ENCODE results near the gene C5AR2.
A peak's percentile ranks its signal among the peaks of the same experiment; 100 is the strongest.
"Not testable (repeated sequence)": the region's sequence is repeated elsewhere in the genome, so short reads cannot be mapped to it uniquely, and the experiment has no call there.

C5AR2 gene

GRCh38 chr19:47363758-47364531 is 32.0 kb downstream of the C5AR2 start:
- DNase-seq = peak; percentile 19

- not testable (repeated sequence) for DNase-seq
These were observed 33.5 kb downstream of the C5AR2 start for GRCh38 chr19:47365455-47365854.

- peak; percentile 81 for DNase-seq
These were observed 38.2 kb downstream of the C5AR2 start for GRCh38 chr19:47370045-47370611.

DNA sequence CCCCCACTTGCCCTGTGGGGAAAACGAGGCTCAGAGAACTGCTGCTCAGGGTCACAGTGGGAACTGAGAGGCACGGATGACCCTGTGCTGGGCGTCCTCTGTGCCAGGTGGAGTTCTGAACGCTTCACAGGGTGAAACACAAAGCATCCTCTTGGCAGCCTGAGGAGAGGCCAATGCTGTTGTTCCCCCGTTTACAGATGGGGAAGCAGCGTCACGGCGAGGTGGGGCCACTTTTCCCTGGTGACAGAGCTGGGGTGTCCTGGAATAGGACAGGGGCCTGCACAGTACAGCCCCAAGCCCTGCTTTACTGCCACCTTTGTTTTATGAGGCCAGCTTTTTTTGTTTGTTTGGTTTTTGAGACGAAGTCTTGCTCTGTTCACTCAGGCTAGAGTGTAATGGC is 39.3 kb downstream of the C5AR2 start:
- DNase-seq = no peak

DNA sequence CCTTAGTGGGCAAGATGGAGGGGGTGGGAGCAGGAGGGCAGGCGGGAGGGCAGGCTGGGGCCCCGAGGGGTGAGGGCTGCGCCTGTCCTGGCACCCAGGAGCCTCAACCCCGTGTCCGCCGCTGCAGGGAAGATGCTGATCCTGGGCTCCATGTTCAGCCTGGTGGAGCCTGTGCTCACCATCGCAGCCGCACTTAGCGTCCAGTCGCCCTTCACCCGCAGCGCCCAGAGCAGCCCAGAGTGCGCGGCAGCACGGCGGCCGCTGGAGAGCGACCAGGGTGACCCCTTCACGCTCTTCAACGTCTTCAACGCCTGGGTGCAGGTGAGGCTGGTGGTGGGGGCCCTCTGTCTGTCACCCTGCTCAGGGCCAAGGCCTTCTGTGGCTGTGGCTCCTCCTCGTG is 40.6 kb downstream of the C5AR2 start:
- no peak for DNase-seq

- no peak for DNase-seq
These were observed 41.6 kb downstream of the C5AR2 start for GRCh38 chr19:47373246-47374240.

DNA sequence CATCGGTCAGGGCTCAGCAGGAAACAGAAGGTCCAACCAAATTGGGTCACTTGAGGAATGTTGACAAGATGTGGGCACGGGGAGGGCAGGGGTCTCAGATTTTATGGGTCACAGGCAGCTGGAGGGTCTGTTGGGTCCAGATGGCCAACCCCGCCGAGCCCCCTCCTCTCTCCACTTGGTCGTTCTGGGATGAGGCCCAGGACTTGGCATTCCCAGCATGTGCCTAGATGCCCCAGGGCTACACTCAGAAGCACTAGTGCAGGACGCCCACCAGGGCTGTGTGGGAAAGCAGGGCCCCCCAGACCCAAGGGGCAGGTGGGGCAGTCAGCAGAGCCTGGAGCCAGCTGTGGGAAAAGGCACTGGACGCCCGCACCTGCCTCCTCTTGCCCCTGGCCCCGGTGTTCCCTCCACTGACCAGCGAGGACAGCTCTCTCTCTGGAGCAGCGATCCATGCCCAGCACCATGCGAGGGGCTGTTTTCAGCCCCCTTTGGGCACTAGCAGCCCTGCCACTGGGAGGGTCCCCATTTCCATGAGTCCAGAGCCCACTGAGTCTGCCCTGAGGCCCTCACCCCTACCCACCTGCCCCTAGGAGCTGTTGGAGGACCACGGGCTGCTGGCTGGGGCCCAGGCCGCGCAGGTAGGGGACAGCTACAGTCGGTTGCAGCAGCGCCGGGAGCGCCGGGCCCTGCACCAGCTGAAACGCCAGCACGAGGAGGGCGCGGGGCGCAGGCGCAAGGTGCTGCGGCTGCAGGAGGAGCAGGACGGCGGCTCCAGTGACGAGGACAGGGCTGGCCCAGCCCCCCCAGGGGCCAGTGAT is 43.1 kb downstream of the C5AR2 start:
- no peak for DNase-seq

DNA sequence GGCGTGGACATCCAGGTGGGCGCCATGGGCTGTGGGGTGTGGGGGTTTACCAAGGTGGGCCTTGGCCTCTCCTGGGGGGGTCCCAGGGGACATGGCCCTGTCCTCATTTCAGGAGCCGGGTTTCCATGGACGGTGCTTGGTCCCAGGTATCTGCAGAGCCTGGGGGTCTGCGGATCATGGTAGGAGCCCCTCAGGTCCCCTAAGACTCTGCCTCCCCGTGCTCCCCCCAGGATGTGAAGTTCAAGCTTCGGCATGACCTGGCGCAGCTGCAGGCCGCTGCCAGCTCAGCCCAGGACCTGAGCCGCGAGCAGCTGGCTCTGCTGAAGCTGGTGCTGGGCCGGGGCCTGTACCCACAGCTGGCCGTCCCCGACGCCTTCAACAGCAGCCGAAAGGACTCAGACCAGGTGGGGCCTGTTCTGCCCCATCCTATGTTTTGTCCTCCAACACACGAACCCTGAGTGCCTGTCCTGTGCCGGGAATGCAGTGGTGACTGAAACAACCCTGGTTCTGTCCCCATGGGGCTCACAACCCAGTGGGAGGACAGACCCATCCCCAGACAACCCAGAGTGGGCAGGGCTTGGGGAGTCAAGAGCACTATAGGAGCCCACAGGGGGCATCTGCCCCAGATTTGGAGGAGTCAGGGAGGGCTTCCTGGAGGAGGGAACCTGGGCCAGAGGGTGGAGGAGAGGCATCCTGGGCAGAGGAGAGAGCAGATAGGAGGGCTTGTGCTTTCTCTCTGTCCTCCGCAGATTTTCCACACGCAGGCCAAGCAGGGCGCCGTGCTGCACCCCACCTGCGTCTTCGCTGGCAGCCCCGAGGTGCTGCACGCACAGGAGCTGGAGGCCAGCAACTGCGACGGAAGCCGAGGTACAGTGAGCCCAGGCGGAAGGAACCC is 44.0 kb downstream of the C5AR2 start:
- no peak for DNase-seq

DNA sequence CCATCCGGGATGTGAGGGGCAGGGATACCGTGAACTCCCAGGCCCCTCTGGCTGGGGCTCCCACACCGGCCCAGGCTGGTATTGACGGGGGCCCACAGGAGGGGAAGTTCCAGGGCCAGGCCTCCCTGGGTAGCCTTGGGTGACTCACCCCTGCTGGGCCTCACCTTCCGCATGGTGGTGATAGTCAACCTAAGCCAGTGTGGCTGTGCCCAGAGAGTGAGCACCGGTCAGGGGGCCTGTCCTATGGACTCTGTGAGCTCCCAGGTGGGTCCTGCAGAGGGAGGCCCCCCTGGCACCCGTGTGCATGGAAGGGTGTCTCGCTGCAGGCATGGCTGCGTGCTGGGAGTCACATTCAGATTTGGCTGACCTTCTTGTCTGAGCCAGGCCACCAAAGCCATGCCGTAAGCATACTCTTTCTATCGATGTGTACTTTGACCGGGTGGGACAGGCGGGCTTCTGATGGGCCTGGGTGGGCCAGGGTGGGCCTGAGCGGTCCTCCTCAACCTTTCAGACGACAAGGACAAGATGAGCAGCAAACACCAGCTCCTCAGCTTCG is 44.7 kb downstream of the C5AR2 start:
- no peak for DNase-seq

- no peak for DNase-seq
These were observed 45.3 kb downstream of the C5AR2 start for GRCh38 chr19:47377208-47377701.

GRCh38 chr19:47377801-47378200 is 45.8 kb downstream of the C5AR2 start:
- no peak for DNase-seq

- no peak for DNase-seq
These were observed 46.3 kb downstream of the C5AR2 start for GRCh38 chr19:47378246-47378645.

DNA sequence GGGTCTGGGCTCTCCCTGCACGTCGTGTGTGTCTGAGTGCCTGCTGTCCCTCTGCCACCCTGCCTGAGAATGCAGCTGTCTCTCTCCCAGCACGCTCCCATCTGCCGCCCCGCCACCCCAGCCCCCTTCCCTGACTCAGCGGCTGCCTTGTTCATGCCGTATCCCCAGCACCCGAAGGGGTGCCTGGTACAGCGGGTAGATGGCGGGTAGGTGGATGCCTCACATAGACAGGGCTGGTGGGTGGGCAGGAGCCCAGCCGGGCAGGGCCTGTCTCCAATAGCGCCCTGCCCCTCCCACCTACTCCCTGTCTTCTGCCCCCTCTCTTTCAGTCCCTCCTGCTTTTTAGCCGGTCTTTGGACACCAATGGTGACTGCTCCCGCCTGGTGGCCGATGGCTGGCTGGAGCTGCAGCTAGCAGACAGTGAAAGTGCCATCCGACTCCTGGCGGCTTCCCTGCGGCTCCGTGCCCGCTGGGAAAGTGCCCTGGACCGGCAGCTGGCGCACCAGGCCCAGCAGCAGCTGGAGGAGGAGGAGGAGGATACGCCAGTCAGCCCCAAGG is 47.5 kb downstream of the C5AR2 start:
- DNase-seq = no peak

- no peak for DNase-seq
These were observed 48.6 kb downstream of the C5AR2 start for GRCh38 chr19:47380559-47380958.

GRCh38 chr19:47381121-47381520 is 49.1 kb downstream of the C5AR2 start:
- no peak for DNase-seq

GRCh38 chr19:47381653-47382279 is 49.8 kb downstream of the C5AR2 start:
- DNase-seq = no peak

DNA sequence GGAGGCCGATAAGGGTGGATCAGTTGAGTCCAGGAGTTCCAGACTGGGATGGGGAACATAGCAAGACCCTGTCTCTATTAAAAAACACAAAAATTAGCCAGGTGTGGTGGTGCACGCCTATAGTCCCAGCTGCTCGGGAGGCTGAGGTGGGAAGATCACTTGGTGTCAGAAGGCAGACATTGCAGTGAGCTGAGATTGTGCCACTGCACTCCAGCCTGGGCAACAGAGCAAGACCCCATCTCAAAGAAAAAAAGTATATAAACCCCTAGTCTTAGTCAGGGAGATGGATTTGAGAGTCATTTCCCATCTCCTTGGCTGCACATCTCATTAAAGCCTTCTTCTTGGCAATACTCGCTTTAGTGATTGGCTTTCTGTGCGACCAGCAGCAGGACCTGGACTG is 51.9 kb downstream of the C5AR2 start:
- DNase-seq = not testable (repeated sequence)

- DNase-seq = not testable (repeated sequence)
These were observed 52.6 kb downstream of the C5AR2 start for GRCh38 chr19:47384533-47384932.

GRCh38 chr19:47386582-47386981 is 54.6 kb downstream of the C5AR2 start:
- DNase-seq = not testable (repeated sequence)

GRCh38 chr19:47387623-47388022 is 55.6 kb downstream of the C5AR2 start:
- not testable (repeated sequence) for DNase-seq
